Hepatocyte (in vitro differentiated cells): Measurements from ENCODE around the gene TLE6.

ENCODE experiments used
- CTCF ChIP-seq: fragments of 200-600 bp; sonication (generic); IDR thresholded peaks from 2 replicates; pipeline ENCODE4 v1.5.1; 2016; ENCODE audit warnings: antibody characterized with exemption, mild to moderate bottlenecking; ENCODE audit not compliant: poor library complexity
- EZH2 ChIP-seq: fragments of 200-600 bp; sonication (generic); IDR thresholded peaks from 2 replicates; pipeline ENCODE4 v1.6.1; 2016; ENCODE audit warnings: antibody characterized with exemption, mild to moderate bottlenecking, borderline replicate concordance

- TF ChIP-seq CTCF (no peak), EZH2 (no peak)
Observed at GRCh38 chr19:2993579-2993978, 16.2 kb downstream of the TLE6 start.
